ENCODE measurements around the gene EFNA1. TPM values are rescaled to one million over a fixed set of nuclear protein-coding genes. Genes with fewer than 3 reads are reported as not detected.

Gene EFNA1
- total and polyA plus RNA-seq, 7 donors, result 5.5 to 42.6 (median 15.0) TPM

GRCh38 chr1:155176544-155177071, 48.9 kb downstream of the EFNA1 start:
- Histone ChIP-seq H3K36me3 (ENCODE audit: insufficient read depth in 1 of 2, low read depth in 1 of 2) (no peaks in the 10 kb centered on the region), H3K4me3 (no peak overlapping the region), H3K27me3 (ENCODE audit: insufficient read depth in 3 of 3, low read length in 2 of 3) (peaks cover 0 to 13% (median 10%) of the 10 kb centered on the region in 3 donors), H3K4me1 (peaks cover 6% of the 10 kb centered on the region), H3K9me3 (no peaks in the 10 kb centered on the region), H3K27ac (no peak overlapping the region)
- ATAC-seq (peak; percentile 58 to 73 (median 67)), DNase-seq (peak; percentile 81 to 90)
- TF ChIP-seq, protein P1, sequence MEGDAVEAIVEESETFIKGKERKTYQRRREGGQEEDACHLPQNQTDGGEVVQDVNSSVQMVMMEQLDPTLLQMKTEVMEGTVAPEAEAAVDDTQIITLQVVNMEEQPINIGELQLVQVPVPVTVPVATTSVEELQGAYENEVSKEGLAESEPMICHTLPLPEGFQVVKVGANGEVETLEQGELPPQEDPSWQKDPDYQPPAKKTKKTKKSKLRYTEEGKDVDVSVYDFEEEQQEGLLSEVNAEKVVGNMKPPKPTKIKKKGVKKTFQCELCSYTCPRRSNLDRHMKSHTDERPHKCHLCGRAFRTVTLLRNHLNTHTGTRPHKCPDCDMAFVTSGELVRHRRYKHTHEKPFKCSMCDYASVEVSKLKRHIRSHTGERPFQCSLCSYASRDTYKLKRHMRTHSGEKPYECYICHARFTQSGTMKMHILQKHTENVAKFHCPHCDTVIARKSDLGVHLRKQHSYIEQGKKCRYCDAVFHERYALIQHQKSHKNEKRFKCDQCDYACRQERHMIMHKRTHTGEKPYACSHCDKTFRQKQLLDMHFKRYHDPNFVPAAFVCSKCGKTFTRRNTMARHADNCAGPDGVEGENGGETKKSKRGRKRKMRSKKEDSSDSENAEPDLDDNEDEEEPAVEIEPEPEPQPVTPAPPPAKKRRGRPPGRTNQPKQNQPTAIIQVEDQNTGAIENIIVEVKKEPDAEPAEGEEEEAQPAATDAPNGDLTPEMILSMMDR (IDR thresholded peaks at IDR 0.05), result peak; percentile 91
- WGBS, 3 donors, result 60 to 63% (median 61%) methylated on average over 8 of the region's 8 CpGs
- intact Hi-C loops (cut with DNase I), result loop anchor here (5.0 kb wide), 1 partner anchor 51 kb away; no protein-coding TSS in a partner anchor

DNA sequence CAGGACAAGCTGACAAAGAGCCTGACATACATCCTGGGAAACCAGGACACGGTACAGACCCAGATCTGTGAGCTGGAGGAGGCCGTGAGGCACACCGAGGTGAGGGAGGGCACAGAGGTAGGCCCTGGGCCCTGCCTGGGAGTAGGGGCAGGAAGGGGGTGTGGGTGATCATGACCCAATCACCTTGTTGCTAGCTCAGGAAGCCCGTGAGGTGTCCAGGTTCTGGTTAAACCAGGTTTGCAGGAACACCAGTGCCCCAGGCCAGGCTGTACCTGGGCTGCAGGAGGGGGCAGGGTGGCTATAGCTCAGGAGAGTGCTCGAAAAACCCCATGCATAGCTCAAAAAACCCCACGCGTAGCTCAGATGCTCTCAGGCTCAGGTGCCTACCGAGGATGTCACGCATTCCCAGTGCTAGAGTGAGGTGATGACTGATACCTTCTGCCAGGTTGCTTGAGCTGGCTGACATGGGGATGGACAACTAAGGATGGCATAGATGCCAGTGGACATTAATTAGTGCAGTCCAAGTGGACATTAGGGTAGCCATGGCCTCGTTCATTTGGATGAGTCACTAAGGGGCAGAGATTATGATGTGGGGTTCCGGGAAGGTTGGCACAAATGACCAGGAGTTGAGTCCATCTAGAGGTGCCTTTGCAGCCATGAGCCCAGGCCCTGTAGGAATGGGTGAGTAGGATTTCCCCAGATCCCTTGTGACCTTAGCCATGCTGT, 49.7 kb downstream of the EFNA1 start:
- no peaks in the 10 kb centered on the region for H3K9me3 ChIP-seq
- no peak overlapping the region for H3K27ac ChIP-seq
- intact Hi-C loops (cut with DNase I), result loop anchor here (5.0 kb wide), 1 partner anchor 50 kb away; no protein-coding TSS in a partner anchor
- TF ChIP-seq, protein P1 (IDR thresholded peaks at IDR 0.05), result no peak
- 76 to 84% (median 82%) methylated on average over 11 of the region's 11 CpGs for WGBS, 3 donors
- H3K4me1 ChIP-seq, result peaks cover under 1% of the 10 kb centered on the region
- DNase-seq (no peak), ATAC-seq (no peak)
- H3K36me3 ChIP-seq (ENCODE audit: insufficient read depth in 1 of 2, low read depth in 1 of 2), result no peaks in the 10 kb centered on the region
- H3K27me3 ChIP-seq (ENCODE audit: insufficient read depth in 3 of 3, low read length in 2 of 3), result peaks cover 0 to 13% (median 10%) of the 10 kb centered on the region in 3 donors
- H3K4me3 ChIP-seq, result no peak overlapping the region

DNA sequence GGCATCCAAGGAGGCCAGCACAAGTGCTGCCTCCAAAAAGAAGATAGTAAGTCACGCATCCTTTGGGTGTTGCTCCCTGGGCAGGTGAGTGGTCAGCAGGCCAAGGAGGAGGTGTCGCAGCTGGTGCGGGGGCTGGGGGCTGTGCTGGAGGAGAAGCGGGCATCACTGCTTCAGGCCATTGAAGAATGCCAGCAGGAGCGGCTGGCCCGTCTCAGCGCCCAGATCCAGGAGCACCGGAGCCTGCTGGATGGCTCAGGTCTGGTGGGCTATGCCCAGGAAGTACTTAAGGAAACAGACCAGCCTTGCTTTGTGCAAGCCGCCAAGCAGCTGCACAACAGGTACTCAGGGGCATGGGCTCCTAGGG, 50.2 kb downstream of the EFNA1 start:
- Histone ChIP-seq H3K36me3 (ENCODE audit: insufficient read depth in 1 of 2, low read depth in 1 of 2) (no peaks in the 10 kb centered on the region), H3K27me3 (ENCODE audit: insufficient read depth in 3 of 3, low read length in 2 of 3) (peaks cover 0 to 13% (median 10%) of the 10 kb centered on the region in 3 donors), H3K9me3 (no peaks in the 10 kb centered on the region), H3K27ac (no peak overlapping the region), H3K4me3 (no peak overlapping the region), H3K4me1 (no peaks in the 10 kb centered on the region)
- WGBS, 3 donors, result 92 to 95% (median 95%) methylated on average over 9 of the region's 9 CpGs
- intact Hi-C loops (cut with DNase I), result loop anchor here (5.0 kb wide), 1 partner anchor 49 kb away; no protein-coding TSS in a partner anchor
- TF ChIP-seq, protein P1 (IDR thresholded peaks at IDR 0.05), result no peak
- DNase-seq (no peak), ATAC-seq (no peak)

- Histone ChIP-seq H3K27ac (no peak overlapping the region), H3K4me3 (no peak overlapping the region), H3K9me3 (no peaks in the 10 kb centered on the region), H3K36me3 (ENCODE audit: insufficient read depth in 1 of 2, low read depth in 1 of 2) (no peaks in the 10 kb centered on the region), H3K27me3 (ENCODE audit: insufficient read depth in 3 of 3, low read length in 2 of 3) (peaks cover 0 to 13% (median 10%) of the 10 kb centered on the region in 3 donors), H3K4me1 (no peaks in the 10 kb centered on the region)
- no peak for ATAC-seq
- TF ChIP-seq, protein P1 (IDR thresholded peaks at IDR 0.05), result no peak
- peak in 1 of 2 donors; percentile 51 for DNase-seq
- intact Hi-C loops (cut with DNase I), result loop anchor here (5.0 kb wide), 1 partner anchor 49 kb away; no protein-coding TSS in a partner anchor
- 80 to 88% (median 83%) methylated on average over 26 to 30 of the region's 30 CpGs for WGBS, 3 donors
Measured at GRCh38 chr1:155178441-155179111, 50.9 kb downstream of the EFNA1 start.

Data from psoas muscle (tissue), 8 donors.